ENCODE results near the gene CNTLN. TPM values are rescaled to one million over a fixed set of nuclear protein-coding genes. Genes with fewer than 3 reads are reported as not detected.

CNTLN gene
- total and polyA plus RNA-seq, 2 of the 8 experiments (the other 6 are each of a cell fraction or from before 2014, with no cell fraction given) = 4.8 to 10.8 TPM

DNA sequence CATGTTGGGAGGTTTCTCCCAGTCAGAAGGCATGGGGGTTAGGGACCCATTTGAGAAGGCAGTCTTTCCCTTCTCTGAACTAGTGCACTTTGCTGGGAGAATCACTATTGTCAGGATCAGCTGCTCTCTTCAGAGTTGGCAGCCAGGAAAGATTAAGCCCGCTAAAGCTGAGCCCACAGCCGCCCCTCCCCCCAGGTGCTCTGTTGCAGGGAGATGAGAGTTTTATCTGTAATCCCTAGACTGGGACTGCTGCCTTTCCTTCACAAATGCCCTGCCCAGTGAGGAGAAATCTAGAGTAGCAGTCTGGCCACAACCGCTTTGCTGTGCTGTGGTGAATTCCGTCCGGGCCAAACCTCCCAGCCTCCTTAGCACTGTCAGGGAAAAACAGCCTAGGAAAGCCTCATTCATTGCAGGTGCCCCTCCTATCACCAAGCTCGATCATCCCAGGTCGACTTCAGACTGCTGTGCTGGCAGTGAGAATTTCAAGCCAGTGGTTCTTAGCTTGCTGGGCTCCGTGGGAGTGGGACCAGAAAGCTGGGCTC lies 69.8 kb downstream of the CNTLN start:
- Histone ChIP-seq H3K56ac (replicated peaks; ENCODE audit: insufficient read length, low read depth, low read length) (no peak overlapping the region), H4K8ac (ENCODE audit: extremely low read depth, insufficient read depth, low read length) (no peak overlapping the region), H3K23me2 (ENCODE audit: low read depth, low read length) (no peaks in the 10 kb centered on the region), H3K4me1 (replicated peaks in 1 of 4; ENCODE audit: control insufficient read depth in 3 of 4, insufficient read depth in 4 of 4, low read length in 3 of 4) (peaks cover 0 to 8% (median 0%) of the 10 kb centered on the region in 4 experiments; a peak in 3 of 7 replicates), H2BK12ac (ENCODE audit: low read depth, low read length) (no peak overlapping the region), H3K9me3 (ENCODE audit: insufficient read depth in 2 of 2, low read depth in 1 of 2, low read length in 1 of 2) (0 out of 4 replicates have a peak, but pooled peaks cover 0 to 2% of the 10 kb centered on the region in 2 experiments), H2AFZ (ENCODE audit: low read length) (no peak overlapping the region), H4K91ac (replicated peaks; ENCODE audit: insufficient read length, low read length) (no peak overlapping the region), H3K4ac (replicated peaks; ENCODE audit: insufficient read length, low read depth, low read length) (no peak overlapping the region), H4K20me1 (replicated peaks in 1 of 2; ENCODE audit: control insufficient read depth in 1 of 2, insufficient read depth in 2 of 2, low read length in 2 of 2) (no peaks in the 10 kb centered on the region), H3K18ac (ENCODE audit: extremely low read depth, low read length) (no peak overlapping the region), H3K14ac (ENCODE audit: insufficient read length) (no peak overlapping the region), H3K4me2 (ENCODE audit: insufficient read depth in 1 of 2, low read depth in 2 of 2, low read length in 2 of 2) (peak overlapping the region in 1 of 2 experiments; percentile 27; a peak in 2 of 4 replicates), H3K4me3 (ENCODE audit: extremely low read depth in 1 of 4, insufficient read depth in 2 of 4, low read depth in 3 of 4, low read length in 4 of 4) (no peak overlapping the region; a peak in 2 of 8 replicates), H2BK20ac (ENCODE audit: low read length) (no peak overlapping the region), H3K9ac (replicated peaks in 1 of 4; ENCODE audit: extremely low read depth in 1 of 4, low read depth in 3 of 4, low read length in 3 of 4) (no peak overlapping the region; a peak in 1 of 7 replicates), H3K27me3 (replicated peaks in 1 of 4; ENCODE audit: control insufficient read depth in 3 of 4, extremely low read depth in 1 of 4, insufficient read depth in 3 of 4, low read length in 3 of 4) (no peaks in the 10 kb centered on the region), H3K23ac (ENCODE audit: insufficient read length) (no peak overlapping the region), H3K27ac (ENCODE audit: low read depth, low read length) (no peak overlapping the region), H3K79me1 (ENCODE audit: low read depth, low read length) (peaks cover 2% of the 10 kb centered on the region; the same call in 1 of the 2 replicates), H2AK5ac (ENCODE audit: low read depth, low read length) (no peak overlapping the region), H2BK15ac (ENCODE audit: low read length) (no peak overlapping the region), H2BK5ac (ENCODE audit: low read depth, low read length) (no peak overlapping the region), H2BK120ac (replicated peaks; ENCODE audit: low read depth, low read length) (no peak overlapping the region), H3K79me2 (ENCODE audit: control insufficient read depth in 1 of 2, insufficient read depth in 2 of 2, low read length in 2 of 2) (peaks cover 0 to 25% of the 10 kb centered on the region in 2 experiments; a peak in 2 of 4 replicates), H4K5ac (ENCODE audit: insufficient read length, low read depth, low read length) (no peak overlapping the region), H3K36me3 (ENCODE audit: control insufficient read depth in 2 of 4, insufficient read depth in 4 of 4, low read length in 3 of 4) (no peaks in the 10 kb centered on the region)
- WGBS, 2 experiments (ENCODE audit: extremely low coverage in 1 of 2, insufficient coverage in 1 of 2, insufficient read length in 1 of 2, insufficient replicate concordance in 2 of 2, low coverage in 1 of 2, low lambda C conversion rate in 2 of 2, missing lambda C conversion rate in 1 of 2) = 74% methylated on average over 8 of the region's 8 CpGs; no CpG with 5 or more reads in 1 of the 2 experiments
- ChIA-PET CTCF (ENCODE audit: partially characterized antibody) (interaction anchor here (1.2 kb wide), 1 partner anchor 140 kb away, joined by 3 read pairs; no protein-coding TSS in a partner anchor), POLR2A (ENCODE audit: partially characterized antibody) (interaction anchor here (1.2 kb wide), 1 partner anchor 14 kb away, joined by 5 read pairs; no protein-coding TSS in a partner anchor)
- FAIRE-seq = no peak
- no peak for DNase-seq (ENCODE audit: low read depth in 1 of 2, low spot score in 2 of 2)
- no peak for TF ChIP-seq ATF3 (IDR thresholded peaks at IDR 0.05; ENCODE audit: insufficient read depth, low read depth, low read length)
- no peak for TF ChIP-seq BRCA1 (IDR thresholded peaks at IDR 0.05; ENCODE audit: low read depth, low read length)
- TF ChIP-seq USF2 (IDR thresholded peaks at IDR 0.05; ENCODE audit: low read length) = no peak
